IPS-20b (cell line): Measurements from ENCODE around the gene FYN.
"Not testable (repeated sequence)": the region's sequence is repeated elsewhere in the genome, so short reads cannot be mapped to it uniquely, and the experiment has no call there.

Experiments
- H3K27ac ChIP-seq: one replicate; pipeline ENCODE4 v1.5.1; 2013; ENCODE audit warnings: low read length
- H3K27me3 ChIP-seq: 2 replicates; pipeline ENCODE4 v1.6.1; 2013; ENCODE audit warnings: mild to moderate bottlenecking, low read length, inconsistent platforms; ENCODE audit not compliant: insufficient read depth
- H3K36me3 ChIP-seq: 2 replicates; pipeline ENCODE4 v1.6.1; 2013; ENCODE audit warnings: low read depth, mild to moderate bottlenecking, inconsistent platforms, low read length, moderate library complexity; ENCODE audit not compliant: insufficient read depth
- H3K4me1 ChIP-seq: 2 replicates; pipeline ENCODE4 v1.6.1; 2013; ENCODE audit warnings: mild to moderate bottlenecking, control low read depth, inconsistent platforms, low read length, moderate library complexity; ENCODE audit not compliant: insufficient read depth
- H3K4me3 ChIP-seq: 2 replicates; pipeline ENCODE4 v1.5.1; 2013; ENCODE audit warnings: mild to moderate bottlenecking, low read length, inconsistent platforms
- H3K9ac ChIP-seq: 2 replicates; pipeline ENCODE4 v1.6.1; 2013; ENCODE audit warnings: low read depth, mild to moderate bottlenecking, inconsistent platforms, low read length, moderate library complexity
- H3K9me3 ChIP-seq: 2 replicates; pipeline ENCODE4 v1.6.1; 2013; ENCODE audit warnings: mild to moderate bottlenecking, low read depth, low read length, inconsistent platforms; ENCODE audit not compliant: insufficient read depth

The FYN gene

GRCh38 chr6:111685526-111685925 is 187.7 kb downstream of the FYN start:
- Histone ChIP-seq H3K27ac (no peak overlapping the region), H3K4me1 (peaks cover 7% of the 10 kb centered on the region; the same call in 1 of the 2 replicates), H3K27me3 (no peaks in the 10 kb centered on the region), H3K36me3 (peaks cover 65% of the 10 kb centered on the region), H3K4me3 (no peak overlapping the region), H3K9me3 (no peaks in the 10 kb centered on the region), H3K9ac (no peak overlapping the region)

GRCh38 chr6:111685058-111685457 is 188.2 kb downstream of the FYN start:
- Histone ChIP-seq H3K36me3 (peaks cover 60% of the 10 kb centered on the region), H3K4me1 (peaks cover 7% of the 10 kb centered on the region; the same call in 1 of the 2 replicates), H3K4me3 (no peak overlapping the region), H3K27ac (no peak overlapping the region), H3K9ac (no peak overlapping the region), H3K9me3 (no peaks in the 10 kb centered on the region), H3K27me3 (no peaks in the 10 kb centered on the region)

GRCh38 chr6:111683749-111684267 is 189.4 kb downstream of the FYN start:
- Histone ChIP-seq H3K9me3 (no peaks in the 10 kb centered on the region), H3K4me3 (no peak overlapping the region), H3K27ac (no peak overlapping the region), H3K4me1 (peaks cover 7% of the 10 kb centered on the region; the same call in 1 of the 2 replicates), H3K27me3 (no peaks in the 10 kb centered on the region), H3K36me3 (peaks cover 48% of the 10 kb centered on the region), H3K9ac (no peak overlapping the region)

GRCh38 chr6:111683157-111683556 is 190.1 kb downstream of the FYN start:
- no peaks in the 10 kb centered on the region for H3K27me3 ChIP-seq
- H3K36me3 ChIP-seq = peaks cover 41% of the 10 kb centered on the region
- no peak overlapping the region for H3K4me3 ChIP-seq
- H3K9ac ChIP-seq = no peak overlapping the region
- H3K9me3 ChIP-seq = no peaks in the 10 kb centered on the region
- H3K27ac ChIP-seq = no peak overlapping the region
- peaks cover 7% of the 10 kb centered on the region; the same call in 1 of the 2 replicates for H3K4me1 ChIP-seq

- H3K4me1 ChIP-seq = peaks cover 16% of the 10 kb centered on the region
- H3K9ac ChIP-seq = no peak overlapping the region
- H3K36me3 ChIP-seq = peaks cover 36% of the 10 kb centered on the region
Observed at GRCh38 chr6:111681860-111682259, 191.4 kb downstream of the FYN start.

GRCh38 chr6:111680811-111681609 is 192.2 kb downstream of the FYN start:
- H3K4me1 ChIP-seq, H3K9me3 ChIP-seq, H3K9ac ChIP-seq, H3K4me3 ChIP-seq, H3K27ac ChIP-seq, H3K27me3 ChIP-seq: not testable (repeated sequence)
- peaks cover 36% of the 10 kb centered on the region for H3K36me3 ChIP-seq

More at GRCh38 chr6:111681860-111682259, 191.4 kb downstream of the FYN start:
- Histone ChIP-seq H3K4me3 (no peak overlapping the region), H3K27ac (no peak overlapping the region), H3K9me3 (no peaks in the 10 kb centered on the region), H3K27me3 (no peaks in the 10 kb centered on the region)

- peaks cover 28% of the 10 kb centered on the region for H3K36me3 ChIP-seq
- no peaks in the 10 kb centered on the region for H3K9me3 ChIP-seq
- no peaks in the 10 kb centered on the region for H3K27me3 ChIP-seq
- H3K4me3 ChIP-seq = no peak overlapping the region
- H3K27ac ChIP-seq = no peak overlapping the region
- no peak overlapping the region for H3K9ac ChIP-seq
- H3K4me1 ChIP-seq = peaks cover 9% of the 10 kb centered on the region
Observed at GRCh38 chr6:111680015-111680712, 193.1 kb downstream of the FYN start.

GRCh38 chr6:111679126-111679858 is 194.0 kb downstream of the FYN start:
- H3K27me3 ChIP-seq = no peaks in the 10 kb centered on the region
- no peak overlapping the region for H3K27ac ChIP-seq
- H3K4me1 ChIP-seq = peaks cover 9% of the 10 kb centered on the region
- H3K9ac ChIP-seq = no peak overlapping the region
- peaks cover 21% of the 10 kb centered on the region; the same call in 1 of the 2 replicates for H3K36me3 ChIP-seq
- H3K9me3 ChIP-seq = no peaks in the 10 kb centered on the region
- no peak overlapping the region for H3K4me3 ChIP-seq

- Histone ChIP-seq H3K4me3 (no peak overlapping the region), H3K9me3 (no peaks in the 10 kb centered on the region), H3K36me3 (peaks cover 26% of the 10 kb centered on the region; the same call in 1 of the 2 replicates), H3K27ac (no peak overlapping the region), H3K9ac (no peak overlapping the region), H3K27me3 (no peaks in the 10 kb centered on the region), H3K4me1 (peaks cover 14% of the 10 kb centered on the region)
Observed at GRCh38 chr6:111677249-111677990, 195.8 kb downstream of the FYN start.

GRCh38 chr6:111676383-111676782 is 196.9 kb downstream of the FYN start:
- Histone ChIP-seq H3K27ac (no peak overlapping the region), H3K36me3 (peaks cover 31% of the 10 kb centered on the region; the same call in 1 of the 2 replicates), H3K9me3 (no peaks in the 10 kb centered on the region), H3K4me1 (peaks cover 14% of the 10 kb centered on the region), H3K4me3 (no peak overlapping the region), H3K27me3 (no peaks in the 10 kb centered on the region), H3K9ac (no peak overlapping the region)

GRCh38 chr6:111674883-111675282 is 198.4 kb downstream of the FYN start:
- no peaks in the 10 kb centered on the region for H3K27me3 ChIP-seq
- no peak overlapping the region for H3K9ac ChIP-seq
- H3K4me1 ChIP-seq = peaks cover 14% of the 10 kb centered on the region
- peaks cover 33% of the 10 kb centered on the region for H3K36me3 ChIP-seq
- H3K9me3 ChIP-seq = no peaks in the 10 kb centered on the region
- H3K4me3 ChIP-seq = no peak overlapping the region
- no peak overlapping the region for H3K27ac ChIP-seq
